AG10803 (cell line): ENCODE data around the gene FAM171A2.

ENCODE experiments used
- DNase-seq: peaks from one replicate; pipeline ENCODE4 v3.0.0; 2010; ENCODE audit warnings: low read depth
- H3K4me3 ChIP-seq: 2 replicates; pipeline ENCODE4 v1.5.1; 2011; ENCODE audit warnings: mild to moderate bottlenecking, low read length, control low read depth
- TF ChIP-seq, protein P1 (sequence below): conservative IDR thresholded peaks from 2 replicates; pipeline ENCODE4 v1.5.1; 2011; ENCODE audit warnings: mild to moderate bottlenecking, low read length, control low read depth, inconsistent platforms

The FAM171A2 gene

DNA sequence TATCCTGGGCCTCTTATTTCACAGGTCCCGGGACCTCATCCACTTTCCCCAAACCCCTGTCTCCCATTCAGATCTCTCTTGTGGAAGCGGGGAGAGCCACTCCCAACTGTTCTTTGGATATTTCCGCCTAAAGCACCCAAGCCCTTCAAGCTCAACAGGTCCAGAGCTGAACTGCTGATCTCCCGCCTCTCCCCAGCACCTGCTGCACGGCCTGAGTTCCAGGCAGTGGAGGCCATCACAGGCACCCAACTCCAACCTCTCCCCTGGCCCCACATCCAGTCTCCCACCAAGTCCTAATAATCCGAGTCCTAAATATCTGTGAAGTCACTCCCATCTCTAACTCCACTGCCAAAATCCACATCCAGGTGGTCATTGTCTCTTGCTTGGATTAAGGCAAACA lies 19.3 kb upstream of the FAM171A2 start:
- no peak for DNase-seq
- H3K4me3 ChIP-seq, result no peak overlapping the region
- TF ChIP-seq, protein P1, sequence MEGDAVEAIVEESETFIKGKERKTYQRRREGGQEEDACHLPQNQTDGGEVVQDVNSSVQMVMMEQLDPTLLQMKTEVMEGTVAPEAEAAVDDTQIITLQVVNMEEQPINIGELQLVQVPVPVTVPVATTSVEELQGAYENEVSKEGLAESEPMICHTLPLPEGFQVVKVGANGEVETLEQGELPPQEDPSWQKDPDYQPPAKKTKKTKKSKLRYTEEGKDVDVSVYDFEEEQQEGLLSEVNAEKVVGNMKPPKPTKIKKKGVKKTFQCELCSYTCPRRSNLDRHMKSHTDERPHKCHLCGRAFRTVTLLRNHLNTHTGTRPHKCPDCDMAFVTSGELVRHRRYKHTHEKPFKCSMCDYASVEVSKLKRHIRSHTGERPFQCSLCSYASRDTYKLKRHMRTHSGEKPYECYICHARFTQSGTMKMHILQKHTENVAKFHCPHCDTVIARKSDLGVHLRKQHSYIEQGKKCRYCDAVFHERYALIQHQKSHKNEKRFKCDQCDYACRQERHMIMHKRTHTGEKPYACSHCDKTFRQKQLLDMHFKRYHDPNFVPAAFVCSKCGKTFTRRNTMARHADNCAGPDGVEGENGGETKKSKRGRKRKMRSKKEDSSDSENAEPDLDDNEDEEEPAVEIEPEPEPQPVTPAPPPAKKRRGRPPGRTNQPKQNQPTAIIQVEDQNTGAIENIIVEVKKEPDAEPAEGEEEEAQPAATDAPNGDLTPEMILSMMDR, result no peak

DNA sequence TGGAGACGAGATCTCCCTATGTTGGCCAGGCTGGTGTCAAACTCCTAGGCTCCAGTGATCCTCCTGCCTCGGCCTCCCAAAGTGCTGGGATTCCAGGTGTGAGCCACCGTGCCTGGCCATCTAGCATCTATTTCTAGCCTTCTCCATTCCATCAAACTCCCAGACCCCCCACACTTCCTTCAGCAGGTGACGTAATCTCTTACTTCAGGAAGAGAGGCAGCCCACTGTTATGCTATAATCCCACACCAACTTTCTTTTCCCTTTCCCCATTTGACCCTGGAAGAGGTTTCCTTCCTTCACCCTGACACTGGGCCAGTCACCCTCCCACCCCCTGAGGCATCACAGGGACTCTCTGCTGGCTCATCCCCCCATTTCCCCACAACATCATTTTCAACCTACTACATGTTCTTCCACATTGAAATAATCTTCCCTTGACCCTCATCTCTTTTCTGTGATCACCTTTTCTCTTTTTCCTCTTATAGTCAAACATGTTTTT lies 18.2 kb upstream of the FAM171A2 start:
- DNase-seq, result no peak
- TF ChIP-seq, protein P1, result no peak
- no peak overlapping the region for H3K4me3 ChIP-seq

DNA sequence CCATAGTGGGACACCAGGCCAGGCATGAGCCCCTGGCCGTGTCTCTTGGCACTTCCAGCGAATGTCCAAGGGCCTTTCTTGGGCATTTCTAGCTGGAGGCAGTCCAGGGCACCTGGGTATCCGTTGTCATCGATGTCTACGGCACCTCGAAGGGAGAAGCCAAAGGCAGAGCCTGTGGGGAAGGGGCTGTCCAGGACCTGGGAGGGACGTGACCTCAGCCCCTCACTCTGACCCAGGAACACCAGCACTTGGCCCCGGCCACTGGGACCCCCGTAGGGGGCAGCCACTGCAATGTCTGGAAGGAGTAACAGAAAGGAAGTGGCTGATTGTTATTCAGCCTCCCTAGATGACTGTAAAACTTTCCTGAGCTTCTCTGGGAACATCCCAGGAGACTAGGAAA lies 17.1 kb upstream of the FAM171A2 start:
- no peak overlapping the region for H3K4me3 ChIP-seq
- no peak for DNase-seq
- TF ChIP-seq, protein P1, result no peak

DNA sequence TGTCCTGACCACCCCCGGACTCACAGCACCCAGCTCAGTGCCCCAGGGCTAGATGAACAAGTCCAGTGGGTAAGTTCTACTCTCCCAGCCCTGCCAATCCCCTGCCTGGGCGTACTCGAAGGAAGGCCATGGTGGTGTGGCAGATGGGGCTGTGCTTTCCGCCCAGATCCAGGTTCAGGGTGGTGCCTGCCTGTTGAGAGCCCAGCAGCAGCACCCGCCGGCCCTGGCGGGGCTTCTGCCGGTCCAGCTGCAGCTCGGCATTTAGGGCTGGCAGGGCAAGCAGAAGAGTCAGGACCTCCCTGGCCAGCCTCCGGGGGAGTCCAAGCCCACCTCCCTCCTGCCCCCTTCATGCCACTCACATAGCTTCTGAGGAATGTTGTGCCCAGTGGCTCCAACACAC lies 16.2 kb upstream of the FAM171A2 start:
- no peak for DNase-seq
- H3K4me3 ChIP-seq, result no peak overlapping the region
- TF ChIP-seq, protein P1, result no peak

DNA sequence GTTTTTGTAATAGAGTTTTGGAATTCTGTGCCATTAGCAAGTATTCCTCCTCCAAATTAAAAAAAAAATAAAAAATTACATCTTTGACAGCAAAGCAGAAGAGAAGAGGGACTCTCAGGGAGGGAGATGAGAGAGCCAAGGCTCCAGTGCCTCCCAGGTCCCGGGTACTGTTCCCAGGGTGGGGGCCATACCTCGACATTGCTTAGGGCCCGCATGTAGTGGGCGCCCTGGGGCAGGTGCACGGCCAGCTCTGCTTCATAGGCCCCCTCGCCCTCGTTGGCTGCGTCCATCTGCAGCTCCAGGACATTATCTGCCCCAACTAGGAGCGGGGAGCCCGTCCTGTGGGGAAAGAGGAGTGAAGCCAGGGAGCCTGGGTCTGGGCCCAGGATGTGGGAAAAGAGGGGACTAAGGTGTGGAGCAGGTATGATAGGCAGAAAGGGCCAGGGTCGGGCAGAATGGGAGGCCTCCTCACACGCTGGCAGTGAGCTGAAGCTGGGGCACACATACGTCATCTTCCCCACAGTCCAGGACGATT lies 14.6 kb upstream of the FAM171A2 start:
- DNase-seq, result no peak
- no peak overlapping the region for H3K4me3 ChIP-seq
- TF ChIP-seq, protein P1, result no peak

DNA sequence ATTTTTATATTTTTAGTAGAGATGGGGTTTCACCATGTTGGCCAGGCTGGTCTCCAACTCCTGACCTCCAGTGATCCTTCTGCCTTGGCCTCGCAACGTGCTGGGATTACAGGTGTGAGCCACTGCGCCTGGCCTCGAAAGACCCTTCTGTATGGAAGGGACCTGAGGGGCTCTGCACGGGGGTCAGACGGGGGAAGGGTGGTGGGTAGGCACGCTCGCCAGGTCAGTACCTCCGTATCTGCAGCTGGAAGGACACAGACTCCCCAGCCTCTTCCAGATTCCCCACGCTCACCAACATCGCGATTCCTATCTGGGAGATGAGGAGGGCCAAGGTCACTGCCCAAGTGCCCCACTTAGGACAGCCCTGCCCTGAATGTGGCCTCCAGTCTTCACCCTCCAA lies 13.1 kb upstream of the FAM171A2 start:
- TF ChIP-seq, protein P1, result no peak
- DNase-seq, result no peak
- H3K4me3 ChIP-seq, result no peak overlapping the region

DNA sequence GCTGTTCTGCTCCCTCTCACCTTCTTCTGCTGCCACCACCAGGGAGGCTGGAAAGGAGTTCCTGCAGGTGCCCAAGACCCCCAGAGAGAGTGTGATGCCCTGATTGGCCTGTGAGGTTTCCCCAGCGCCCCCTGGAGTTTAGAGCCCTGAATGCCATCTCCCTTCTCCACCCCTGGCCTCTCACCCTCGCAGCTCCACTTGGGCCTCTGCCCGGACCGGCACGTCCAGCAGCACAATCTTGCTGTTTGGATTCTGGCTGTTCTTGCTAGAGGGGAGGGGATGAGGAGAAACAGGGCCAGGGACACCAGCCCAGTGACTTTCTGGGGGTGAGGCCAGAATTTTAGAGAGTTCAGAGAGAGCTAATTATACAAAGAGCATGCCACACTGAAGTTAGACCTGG lies 12.5 kb upstream of the FAM171A2 start:
- TF ChIP-seq, protein P1, result peak; percentile 40
- no peak overlapping the region for H3K4me3 ChIP-seq
- no peak for DNase-seq
